Measurements from ENCODE around the gene TUBGCP3.

Gene TUBGCP3

DNA sequence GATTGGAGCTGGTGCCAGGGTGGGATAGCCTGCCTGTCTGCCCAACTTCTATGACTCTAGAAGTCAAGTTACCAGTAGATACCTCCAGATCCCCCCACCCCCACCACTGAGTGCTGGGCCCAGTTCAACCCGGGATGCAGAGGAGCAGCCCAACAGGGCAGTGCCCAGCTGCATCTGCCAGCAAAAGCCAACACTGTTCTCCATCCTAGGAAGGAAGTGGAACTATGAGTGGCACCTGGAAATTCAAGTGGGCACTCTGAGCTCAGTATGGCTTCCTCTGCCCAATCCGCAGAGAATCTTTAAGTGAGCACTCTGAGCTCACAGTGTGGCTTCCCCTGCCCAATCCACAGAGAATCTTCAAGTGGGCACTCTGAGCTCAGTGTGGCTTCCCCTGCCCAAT is 14.2 kb downstream of the TUBGCP3 start:
- TF ChIP-seq, protein P1, sequence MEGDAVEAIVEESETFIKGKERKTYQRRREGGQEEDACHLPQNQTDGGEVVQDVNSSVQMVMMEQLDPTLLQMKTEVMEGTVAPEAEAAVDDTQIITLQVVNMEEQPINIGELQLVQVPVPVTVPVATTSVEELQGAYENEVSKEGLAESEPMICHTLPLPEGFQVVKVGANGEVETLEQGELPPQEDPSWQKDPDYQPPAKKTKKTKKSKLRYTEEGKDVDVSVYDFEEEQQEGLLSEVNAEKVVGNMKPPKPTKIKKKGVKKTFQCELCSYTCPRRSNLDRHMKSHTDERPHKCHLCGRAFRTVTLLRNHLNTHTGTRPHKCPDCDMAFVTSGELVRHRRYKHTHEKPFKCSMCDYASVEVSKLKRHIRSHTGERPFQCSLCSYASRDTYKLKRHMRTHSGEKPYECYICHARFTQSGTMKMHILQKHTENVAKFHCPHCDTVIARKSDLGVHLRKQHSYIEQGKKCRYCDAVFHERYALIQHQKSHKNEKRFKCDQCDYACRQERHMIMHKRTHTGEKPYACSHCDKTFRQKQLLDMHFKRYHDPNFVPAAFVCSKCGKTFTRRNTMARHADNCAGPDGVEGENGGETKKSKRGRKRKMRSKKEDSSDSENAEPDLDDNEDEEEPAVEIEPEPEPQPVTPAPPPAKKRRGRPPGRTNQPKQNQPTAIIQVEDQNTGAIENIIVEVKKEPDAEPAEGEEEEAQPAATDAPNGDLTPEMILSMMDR (IDR thresholded peaks at IDR 0.05; ENCODE audit: insufficient read depth, low read depth, low read length, missing control alignments): no peak
- H3K4me3 ChIP-seq (ENCODE audit: low read depth, low read length): no peak overlapping the region
- no peak for DNase-seq (ENCODE audit: low read depth)

DNA sequence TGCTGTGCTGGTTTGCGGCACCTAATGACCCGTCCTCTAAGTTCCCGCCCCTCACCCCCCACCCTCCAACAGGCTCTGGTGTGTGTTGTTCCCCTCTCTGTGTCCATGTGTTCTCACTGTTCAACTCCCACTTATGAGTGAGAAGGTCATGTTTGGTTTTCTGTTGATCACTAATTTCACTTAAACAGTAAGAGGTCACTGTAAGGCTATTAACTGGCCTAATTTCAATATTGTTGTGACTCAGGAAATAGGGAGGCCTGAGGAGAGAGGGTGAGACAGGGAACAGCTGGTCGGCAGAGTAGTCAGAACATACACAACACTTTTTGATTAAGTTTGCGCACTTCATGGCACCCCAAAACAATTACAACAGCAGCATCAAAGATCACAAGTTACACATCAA is 15.6 kb downstream of the TUBGCP3 start:
- no peak overlapping the region for H3K4me3 ChIP-seq (ENCODE audit: low read depth, low read length)
- no peak for DNase-seq (ENCODE audit: low read depth)
- TF ChIP-seq, protein P1 (IDR thresholded peaks at IDR 0.05; ENCODE audit: insufficient read depth, low read depth, low read length, missing control alignments): no peak

DNA sequence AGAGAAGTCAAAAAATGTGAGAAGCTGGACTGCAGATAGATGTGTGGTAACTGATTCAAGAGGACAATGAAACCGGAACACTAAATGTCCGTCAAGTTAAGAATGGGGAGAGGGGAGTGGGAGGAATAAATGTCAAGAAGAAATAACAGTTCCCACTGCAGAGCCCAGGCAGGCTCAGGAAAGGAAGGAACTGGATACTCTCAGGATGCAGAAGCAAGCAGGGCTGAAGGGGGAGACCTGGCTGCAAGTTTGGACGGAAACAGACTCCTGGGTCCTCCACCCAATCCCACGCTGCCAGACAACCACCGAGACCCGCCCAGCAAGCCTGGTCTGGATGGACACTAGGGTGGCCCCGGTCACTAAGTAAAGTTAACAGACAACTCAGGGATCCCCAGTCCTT is 18.1 kb downstream of the TUBGCP3 start:
- no peak for DNase-seq (ENCODE audit: low read depth)
- H3K4me3 ChIP-seq (ENCODE audit: low read depth, low read length): no peak overlapping the region
- TF ChIP-seq, protein P1 (IDR thresholded peaks at IDR 0.05; ENCODE audit: insufficient read depth, low read depth, low read length, missing control alignments): no peak

DNA sequence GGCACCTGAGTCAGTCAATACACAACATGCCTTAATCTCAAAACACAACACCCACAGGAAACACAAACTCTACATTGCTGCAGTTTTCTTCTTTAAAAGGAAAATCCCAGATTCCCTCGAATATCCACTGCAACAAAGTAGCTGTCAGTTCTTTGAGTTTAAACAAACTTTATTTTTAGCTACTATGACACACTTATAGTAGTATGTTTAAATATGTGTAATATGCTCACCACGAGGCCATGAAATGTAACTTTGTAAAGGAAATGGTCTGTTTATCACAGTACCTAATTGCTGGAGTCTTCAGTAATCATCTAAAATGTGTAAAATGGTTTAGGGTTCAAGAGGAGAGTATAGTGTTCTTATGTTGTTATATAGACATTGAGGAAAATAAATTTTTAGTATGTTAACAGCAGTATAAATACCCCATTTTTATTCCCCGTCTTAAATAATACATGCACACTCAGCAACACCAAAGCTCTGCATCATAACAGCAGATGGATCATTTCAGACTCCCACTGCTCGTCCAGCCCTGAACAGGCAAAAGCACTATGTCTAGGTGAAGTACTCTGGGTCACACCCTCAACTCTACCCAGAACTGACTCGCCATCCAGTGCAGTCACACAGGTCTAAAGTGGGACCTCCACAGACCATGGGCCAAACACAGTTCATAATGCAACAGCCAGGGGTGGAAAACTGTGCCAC is 20.6 kb downstream of the TUBGCP3 start:
- no peak overlapping the region for H3K4me3 ChIP-seq (ENCODE audit: low read depth, low read length)
- TF ChIP-seq, protein P1 (IDR thresholded peaks at IDR 0.05; ENCODE audit: insufficient read depth, low read depth, low read length, missing control alignments): no peak
- no peak for DNase-seq (ENCODE audit: low read depth)

DNA sequence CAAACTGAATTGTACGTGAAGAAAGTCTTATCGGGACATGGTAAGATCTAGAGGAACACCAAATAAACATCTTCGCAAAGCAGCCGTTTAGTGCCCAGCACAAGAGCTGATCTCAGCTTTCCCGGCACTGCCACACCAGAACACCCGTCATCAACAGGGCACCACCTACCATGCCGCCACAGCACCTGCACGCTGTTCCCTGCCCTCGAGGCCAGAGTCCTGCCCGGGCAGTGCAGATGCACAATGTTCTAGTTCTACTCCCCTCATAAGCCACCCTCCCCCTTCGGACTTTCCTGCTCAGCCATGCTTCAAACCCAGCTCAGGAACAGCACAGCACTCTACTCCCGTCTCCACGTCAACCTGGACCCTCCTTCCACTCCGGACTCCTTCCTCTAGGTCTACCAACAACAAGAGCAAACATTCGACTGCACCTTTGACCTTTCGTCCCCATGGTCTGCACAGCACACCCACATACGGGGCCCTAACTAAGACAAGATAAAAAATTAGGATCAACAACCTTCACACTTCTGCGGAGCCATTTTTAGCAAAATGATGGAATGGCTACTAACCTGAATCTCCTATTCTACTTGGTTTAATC is 25.1 kb downstream of the TUBGCP3 start:
- H3K4me3 ChIP-seq (ENCODE audit: low read depth, low read length): no peak overlapping the region
- TF ChIP-seq, protein P1 (IDR thresholded peaks at IDR 0.05; ENCODE audit: insufficient read depth, low read depth, low read length, missing control alignments): no peak
- no peak for DNase-seq (ENCODE audit: low read depth)

DNA sequence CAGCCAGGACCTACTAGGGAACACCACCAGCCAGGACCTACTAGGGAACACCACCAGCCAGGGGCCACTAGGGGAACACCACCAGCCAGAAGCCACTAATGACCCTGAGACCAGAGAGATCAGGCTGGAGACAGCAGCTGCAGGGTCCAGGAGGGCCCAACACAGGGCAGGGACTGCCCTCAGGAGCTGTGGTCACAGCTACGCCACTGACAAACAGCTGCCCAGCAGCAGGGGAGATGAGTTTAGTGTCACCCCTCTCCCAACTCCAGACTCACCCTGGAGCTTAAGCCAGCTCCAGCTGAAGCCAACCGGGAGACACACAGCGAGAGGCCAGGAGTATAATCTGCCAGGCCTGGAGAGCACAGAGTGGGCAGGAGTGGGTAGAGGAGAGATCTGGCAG is 25.7 kb downstream of the TUBGCP3 start:
- no peak for DNase-seq (ENCODE audit: low read depth)

More for the DNA sequence above, 25.7 kb downstream of the TUBGCP3 start:
- no peak overlapping the region for H3K4me3 ChIP-seq (ENCODE audit: low read depth, low read length)
- TF ChIP-seq, protein P1 (IDR thresholded peaks at IDR 0.05; ENCODE audit: insufficient read depth, low read depth, low read length, missing control alignments): no peak
